IMR-90 (cell line): Measurements from ENCODE around the gene EPN1.

Source experiments
- CTCF ChIP-seq: conservative IDR thresholded peaks from 2 replicates; pipeline ENCODE4 v1.5.1; 2012; ENCODE audit warnings: mild to moderate bottlenecking, low read depth, low read length, improper control_type of control experiment
- ELK1 ChIP-seq: fragments of 150-350 bp; IDR thresholded peaks from 2 replicates; pipeline ENCODE4 v1.6.1; 2016; ENCODE audit warnings: low read depth, mild to moderate bottlenecking, low read length, moderate library complexity, borderline replicate concordance
- FOS ChIP-seq: fragments of 150-350 bp; IDR thresholded peaks from 2 replicates; pipeline ENCODE4 v1.6.1; 2016; ENCODE audit warnings: low read depth, low read length
- MAZ ChIP-seq: IDR thresholded peaks from 2 replicates; pipeline ENCODE4 v1.6.1; 2012; ENCODE audit warnings: low read depth, mild to moderate bottlenecking, low read length, improper control_type of control experiment, moderate library complexity, borderline replicate concordance
- MXI1 ChIP-seq: IDR thresholded peaks from 2 replicates; pipeline ENCODE4 v1.6.1; 2012; ENCODE audit warnings: low read depth, mild to moderate bottlenecking, low read length, moderate library complexity, borderline replicate concordance
- NFE2L2 ChIP-seq: fragments of 150-350 bp; IDR thresholded peaks from 2 replicates; pipeline ENCODE4 v1.6.1; 2016; ENCODE audit warnings: low read depth, mild to moderate bottlenecking, low read length
- POLR2A ChIP-seq: IDR thresholded peaks from 2 replicates; pipeline ENCODE4 v1.6.1; 2012; ENCODE audit warnings: mild to moderate bottlenecking, low read depth, low read length
- RAD21 ChIP-seq: IDR thresholded peaks from 2 replicates; pipeline ENCODE4 v1.6.1; 2012; ENCODE audit warnings: low read length, improper control_type of control experiment
- RFX5 ChIP-seq: IDR thresholded peaks from 2 replicates; pipeline ENCODE4 v1.8.0; 2012; ENCODE audit warnings: low read depth, mild to moderate bottlenecking, low read length, moderate library complexity
- USF2 ChIP-seq: fragments of 150-350 bp; IDR thresholded peaks from 2 replicates; pipeline ENCODE4 v1.6.1; 2017; ENCODE audit warnings: mild to moderate bottlenecking, antibody characterized with exemption, low read length, low read depth

GRCh38 chr19:55645512-55645881 lies 29.5 kb upstream of the EPN1 start:
- TF ChIP-seq CTCF (no peak), POLR2A (no peak), RFX5 (no peak), FOS (no peak), MXI1 (no peak), MAZ (no peak), ELK1 (no peak), USF2 (no peak), NFE2L2 (no peak), RAD21 (no peak)
